Measurements from ENCODE around the gene CEP112. TPM values are rescaled to one million over a fixed set of nuclear protein-coding genes. Genes with fewer than 3 reads are reported as not detected.
A peak's percentile ranks its signal among the peaks of the same experiment; 100 is the strongest.

The CEP112 gene
- total RNA-seq, 1 donor from 2014 or later: 21.8 TPM

DNA sequence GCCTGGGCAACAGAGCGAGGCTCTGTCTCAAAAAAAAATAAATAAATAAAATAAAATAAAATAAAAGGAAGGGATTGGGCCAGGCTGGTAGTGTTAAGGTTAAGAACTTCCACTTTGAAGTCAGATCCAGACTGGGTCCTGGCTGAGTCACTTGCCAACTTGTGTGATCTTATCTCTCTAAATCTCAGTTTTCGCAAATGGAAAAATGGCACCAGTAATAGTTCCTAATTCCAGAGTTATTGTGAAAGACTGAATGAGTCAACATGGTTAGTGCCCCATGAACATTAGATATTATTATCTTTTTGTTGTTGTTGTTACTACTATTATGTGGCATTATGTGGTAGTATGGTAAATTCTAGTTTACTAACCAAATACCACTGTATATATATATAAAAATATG lies 442.5 kb downstream of the CEP112 start:
- H3K27me3 Mint-ChIP-seq (ENCODE audit: low read depth): no peaks in the 10 kb centered on the region
- no peak overlapping the region for H3K4me3 Mint-ChIP-seq (ENCODE audit: unreplicated experiment)
- no peak overlapping the region for H3K27ac Mint-ChIP-seq (ENCODE audit: unreplicated experiment)
- H3K36me3 Mint-ChIP-seq (ENCODE audit: low read depth): no peaks in the 10 kb centered on the region
- no peak for DNase-seq (ENCODE audit: low spot score)
- H3K4me1 Mint-ChIP-seq (ENCODE audit: low read depth): peaks cover 40% of the 10 kb centered on the region
- no peaks in the 10 kb centered on the region for H3K9me3 Mint-ChIP-seq (ENCODE audit: low read depth)
- TF ChIP-seq, protein P1, sequence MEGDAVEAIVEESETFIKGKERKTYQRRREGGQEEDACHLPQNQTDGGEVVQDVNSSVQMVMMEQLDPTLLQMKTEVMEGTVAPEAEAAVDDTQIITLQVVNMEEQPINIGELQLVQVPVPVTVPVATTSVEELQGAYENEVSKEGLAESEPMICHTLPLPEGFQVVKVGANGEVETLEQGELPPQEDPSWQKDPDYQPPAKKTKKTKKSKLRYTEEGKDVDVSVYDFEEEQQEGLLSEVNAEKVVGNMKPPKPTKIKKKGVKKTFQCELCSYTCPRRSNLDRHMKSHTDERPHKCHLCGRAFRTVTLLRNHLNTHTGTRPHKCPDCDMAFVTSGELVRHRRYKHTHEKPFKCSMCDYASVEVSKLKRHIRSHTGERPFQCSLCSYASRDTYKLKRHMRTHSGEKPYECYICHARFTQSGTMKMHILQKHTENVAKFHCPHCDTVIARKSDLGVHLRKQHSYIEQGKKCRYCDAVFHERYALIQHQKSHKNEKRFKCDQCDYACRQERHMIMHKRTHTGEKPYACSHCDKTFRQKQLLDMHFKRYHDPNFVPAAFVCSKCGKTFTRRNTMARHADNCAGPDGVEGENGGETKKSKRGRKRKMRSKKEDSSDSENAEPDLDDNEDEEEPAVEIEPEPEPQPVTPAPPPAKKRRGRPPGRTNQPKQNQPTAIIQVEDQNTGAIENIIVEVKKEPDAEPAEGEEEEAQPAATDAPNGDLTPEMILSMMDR (IDR thresholded peaks at IDR 0.05): no peak

DNA sequence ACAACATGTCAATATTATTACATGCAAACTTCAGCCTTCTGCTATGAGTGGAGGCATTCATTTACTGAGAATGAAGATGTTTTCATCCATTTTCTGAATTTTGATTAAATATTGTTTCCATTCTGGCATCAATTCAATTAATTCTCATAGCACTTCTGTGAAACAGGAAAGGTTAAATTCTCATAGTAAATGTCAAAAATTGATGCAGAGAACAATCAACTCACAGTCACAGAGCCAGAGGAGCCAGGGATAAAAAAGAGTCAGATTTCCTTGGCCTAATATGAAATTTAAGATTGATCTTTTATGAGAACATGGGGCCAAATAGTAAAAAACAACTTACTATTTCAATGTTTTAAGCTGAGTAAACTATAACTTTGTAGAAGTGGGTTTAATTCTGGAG lies 446.7 kb downstream of the CEP112 start:
- Mint-ChIP-seq H3K27me3 (ENCODE audit: low read depth) (no peaks in the 10 kb centered on the region), H3K27ac (ENCODE audit: unreplicated experiment) (no peak overlapping the region), H3K4me3 (ENCODE audit: unreplicated experiment) (no peak overlapping the region), H3K4me1 (ENCODE audit: low read depth) (peaks cover 40% of the 10 kb centered on the region), H3K9me3 (ENCODE audit: low read depth) (no peaks in the 10 kb centered on the region), H3K36me3 (ENCODE audit: low read depth) (no peaks in the 10 kb centered on the region)
- DNase-seq (ENCODE audit: low spot score): no peak
- TF ChIP-seq, protein P1 (IDR thresholded peaks at IDR 0.05): peak; percentile 5

DNA sequence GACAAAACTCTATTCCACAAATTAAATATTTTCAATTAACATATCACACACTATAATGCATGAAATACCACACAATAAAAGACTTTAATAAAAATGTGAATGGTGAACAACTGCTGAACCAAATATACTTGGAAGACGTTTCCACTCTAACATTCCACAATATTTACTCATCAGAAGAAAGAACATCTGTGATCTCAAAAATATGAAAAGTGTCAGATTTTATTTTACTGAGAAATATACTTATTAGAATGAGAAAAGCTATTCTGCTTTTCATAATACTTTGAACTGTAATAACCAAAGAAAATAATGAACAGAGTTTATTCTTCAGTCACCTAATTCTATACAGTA lies 448.7 kb downstream of the CEP112 start:
- no peaks in the 10 kb centered on the region for H3K27me3 Mint-ChIP-seq (ENCODE audit: low read depth)
- H3K4me3 Mint-ChIP-seq (ENCODE audit: unreplicated experiment): peak overlapping the region; percentile 46
- no peaks in the 10 kb centered on the region for H3K9me3 Mint-ChIP-seq (ENCODE audit: low read depth)
- H3K36me3 Mint-ChIP-seq (ENCODE audit: low read depth): no peaks in the 10 kb centered on the region
- DNase-seq (ENCODE audit: low spot score): no peak
- TF ChIP-seq, protein P1 (IDR thresholded peaks at IDR 0.05): no peak
- H3K27ac Mint-ChIP-seq (ENCODE audit: unreplicated experiment): peak overlapping the region; percentile 89
- H3K4me1 Mint-ChIP-seq (ENCODE audit: low read depth): peaks cover 36% of the 10 kb centered on the region

DNA sequence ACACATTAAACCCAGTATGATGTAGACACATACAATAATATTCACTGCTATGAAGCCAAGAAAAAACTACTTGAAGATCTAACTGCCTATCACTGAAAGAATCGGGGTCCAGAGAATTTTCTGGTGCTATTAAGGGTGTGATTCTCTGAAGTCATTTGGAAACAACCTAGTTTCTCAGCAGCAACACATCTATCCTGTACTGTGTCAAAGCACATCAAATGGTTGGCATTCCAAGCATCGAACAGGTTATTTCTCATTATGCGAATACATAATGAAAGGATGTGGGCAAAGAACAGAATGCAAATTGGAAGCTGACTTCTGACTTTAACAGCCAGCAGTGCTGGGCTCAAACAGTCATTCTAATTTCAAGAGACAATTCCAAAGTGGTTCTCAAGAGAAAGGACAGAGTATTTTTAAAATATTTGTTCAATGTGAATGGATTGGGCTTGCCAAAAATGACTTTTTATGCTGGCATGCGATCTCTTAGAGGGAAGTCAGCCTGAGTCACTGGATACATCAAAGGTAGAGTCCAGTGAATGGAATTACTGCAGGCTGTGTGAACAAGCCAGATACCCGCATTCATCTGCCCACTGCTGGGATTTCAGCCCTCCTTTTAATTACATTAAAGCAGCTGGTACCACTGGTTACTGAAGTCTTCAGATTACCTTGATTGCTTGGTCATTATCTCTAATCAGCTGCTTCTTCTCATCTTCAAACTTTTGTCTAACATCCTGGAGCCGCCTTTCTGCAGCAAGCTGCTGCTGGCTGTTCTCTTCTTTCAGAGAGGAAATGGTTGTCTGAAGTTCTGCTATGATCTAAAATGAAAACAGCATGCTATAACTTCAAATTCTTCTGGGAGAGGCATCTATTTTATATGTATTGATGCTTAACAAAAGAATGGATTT lies 449.3 kb downstream of the CEP112 start:
- TF ChIP-seq, protein P1 (IDR thresholded peaks at IDR 0.05): no peak
- H3K36me3 Mint-ChIP-seq (ENCODE audit: low read depth): no peaks in the 10 kb centered on the region
- DNase-seq (ENCODE audit: low spot score): no peak
- H3K4me1 Mint-ChIP-seq (ENCODE audit: low read depth): peaks cover 36% of the 10 kb centered on the region
- no peaks in the 10 kb centered on the region for H3K9me3 Mint-ChIP-seq (ENCODE audit: low read depth)
- H3K27me3 Mint-ChIP-seq (ENCODE audit: low read depth): no peaks in the 10 kb centered on the region
- peak overlapping the region; percentile 46 for H3K4me3 Mint-ChIP-seq (ENCODE audit: unreplicated experiment)
- peak overlapping the region; percentile 89 for H3K27ac Mint-ChIP-seq (ENCODE audit: unreplicated experiment)

DNA sequence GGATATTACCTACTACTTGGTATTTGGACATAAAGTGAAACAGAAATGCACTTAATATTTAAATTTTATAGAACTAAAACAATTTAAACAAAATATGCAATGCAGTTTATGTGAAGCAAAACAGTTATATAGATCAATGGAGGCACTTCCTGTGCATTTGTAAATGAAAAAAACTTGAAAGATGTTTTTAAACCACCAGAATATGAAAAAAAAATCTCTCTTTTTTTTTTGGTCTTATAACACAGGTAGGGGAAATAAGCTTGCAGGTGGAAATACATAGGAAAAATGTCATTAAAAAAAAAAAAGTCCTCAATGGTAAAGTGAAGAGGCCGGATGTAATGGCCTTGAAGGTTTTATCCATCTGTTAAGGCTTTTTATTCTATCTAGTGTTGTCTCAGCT lies 450.2 kb downstream of the CEP112 start:
- Mint-ChIP-seq H3K4me3 (ENCODE audit: unreplicated experiment) (no peak overlapping the region), H3K36me3 (ENCODE audit: low read depth) (peaks cover 2% of the 10 kb centered on the region), H3K27ac (ENCODE audit: unreplicated experiment) (no peak overlapping the region), H3K4me1 (ENCODE audit: low read depth) (peaks cover 36% of the 10 kb centered on the region), H3K27me3 (ENCODE audit: low read depth) (no peaks in the 10 kb centered on the region), H3K9me3 (ENCODE audit: low read depth) (no peaks in the 10 kb centered on the region)
- no peak for DNase-seq (ENCODE audit: low spot score)
- TF ChIP-seq, protein P1 (IDR thresholded peaks at IDR 0.05): no peak
